Right ventricle myocardium inferior (tissue), 1 donor: ENCODE measurements around the gene COL10A1. TPM values are rescaled to one million over a fixed set of nuclear protein-coding genes. Genes with fewer than 3 reads are reported as not detected.
"Not testable (repeated sequence)": the region's sequence is repeated elsewhere in the genome, so short reads cannot be mapped to it uniquely, and the experiment has no call there.

Experiments used
- ATAC-seq: fragments of 200-7000 bp; cut with Tn5 transposase; one replicate; pipeline ENCODE4 v1.9.1; 2020; ENCODE audit warnings: mild to moderate bottlenecking, moderate library complexity
- DNase-seq: peaks from one replicate; pipeline ENCODE4 v3.0.0; 2021; ENCODE audit errors: missing footprints
- intact Hi-C: fragments of 100-400 bp; cut with DNase I; formaldehyde crosslinking; loops from one replicate; pipeline ENCODE4 v1.11.0; 2022
- total RNA-seq: library from RNA; stranded (reverse); fragmentation: NEBNext Ultra II Directional; extraction: Animal tissue kit (Norgen Biotek cat#: 25700); gene quantifications from one replicate; pipeline ENCODE4 v1.2.1, GENCODE V29; 2021
- donor health status: DM: no; HTN: yes; CAD: no; lungs with severe emphysema.

COL10A1 gene
- total RNA-seq, 1 donor from 2014 or later, result not detected

GRCh38 chr6:116096048-116096759 lies 29.7 kb downstream of the COL10A1 start:
- intact Hi-C loops, DNase-seq, ATAC-seq: not testable (repeated sequence)

GRCh38 chr6:116094041-116094440 lies 31.9 kb downstream of the COL10A1 start:
- ATAC-seq (no peak), DNase-seq (no peak)
- intact Hi-C loops, result no loop called here

- DNase-seq, result no peak
- no peak for ATAC-seq
- intact Hi-C loops, result no loop called here
These were observed 35.7 kb downstream of the COL10A1 start for GRCh38 chr6:116090251-116090650.

DNA sequence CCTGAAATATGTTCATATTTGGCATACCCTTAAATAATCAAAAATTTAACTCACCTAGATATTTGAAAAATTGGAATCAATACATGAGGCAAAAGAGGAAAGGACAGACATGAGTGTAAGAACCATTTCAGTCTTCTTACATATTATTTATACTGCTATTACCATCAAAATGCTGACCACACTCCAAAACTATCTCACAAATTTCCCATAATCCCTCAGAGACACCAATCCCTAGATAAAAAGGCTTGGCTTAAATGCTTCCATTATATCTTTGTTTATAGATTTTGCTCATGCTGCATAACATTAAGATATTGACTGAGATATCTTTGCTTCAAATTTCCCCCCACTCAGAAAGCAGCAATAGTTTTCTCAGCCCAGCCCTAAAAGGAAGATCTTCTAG lies 37.0 kb downstream of the COL10A1 start:
- intact Hi-C loops, result no loop called here
- DNase-seq, result no peak
- ATAC-seq, result no peak

GRCh38 chr6:116087437-116088027 lies 38.4 kb downstream of the COL10A1 start:
- ATAC-seq, result no peak
- intact Hi-C loops, result no loop called here
- no peak for DNase-seq

GRCh38 chr6:116084284-116084683 lies 41.6 kb downstream of the COL10A1 start:
- ATAC-seq (no peak), DNase-seq (no peak)
- intact Hi-C loops, result no loop called here

- no peak for ATAC-seq
- intact Hi-C loops, result no loop called here
- no peak for DNase-seq
These were observed 42.9 kb downstream of the COL10A1 start for GRCh38 chr6:116083052-116083451.

DNA sequence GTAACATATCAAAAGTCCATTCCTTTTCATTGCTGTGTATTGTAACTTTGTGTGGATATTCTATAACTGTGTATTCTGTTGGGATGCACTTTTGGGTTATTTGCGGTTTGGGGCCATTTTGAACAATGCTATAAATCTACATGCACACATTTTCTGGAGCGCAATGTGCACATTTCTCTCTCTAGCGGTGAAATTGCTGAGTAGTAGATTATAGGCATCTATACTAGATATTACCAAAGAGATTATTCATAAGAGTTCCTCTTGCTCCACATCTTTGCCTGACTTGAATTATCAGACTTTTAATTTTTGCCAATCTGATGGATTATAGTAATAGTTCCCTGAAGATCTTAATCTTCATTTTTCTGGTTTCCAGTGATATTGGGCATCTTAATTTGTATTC lies 47.0 kb downstream of the COL10A1 start:
- DNase-seq (no peak), ATAC-seq (no peak)
- intact Hi-C loops, result no loop called here

DNA sequence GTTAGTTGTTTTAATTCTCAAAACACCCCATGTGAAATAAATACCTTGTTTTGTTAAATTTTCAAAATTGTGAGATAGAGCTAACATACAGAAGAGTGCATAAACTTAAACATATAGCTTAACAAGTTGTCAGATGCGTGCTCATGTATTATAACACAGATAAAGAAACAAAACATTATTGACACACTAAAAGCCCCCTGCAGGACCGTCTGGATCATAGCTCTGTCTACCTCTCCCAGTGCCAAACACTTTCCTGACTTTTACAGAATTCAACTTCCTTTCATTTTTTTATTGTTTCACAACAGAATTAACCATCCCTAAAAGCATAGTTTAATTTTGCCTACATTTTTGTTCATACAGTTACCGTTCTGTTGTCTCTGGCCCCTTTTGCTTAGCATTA lies 47.4 kb downstream of the COL10A1 start:
- no peak for ATAC-seq
- intact Hi-C loops, result no loop called here
- no peak for DNase-seq

DNA sequence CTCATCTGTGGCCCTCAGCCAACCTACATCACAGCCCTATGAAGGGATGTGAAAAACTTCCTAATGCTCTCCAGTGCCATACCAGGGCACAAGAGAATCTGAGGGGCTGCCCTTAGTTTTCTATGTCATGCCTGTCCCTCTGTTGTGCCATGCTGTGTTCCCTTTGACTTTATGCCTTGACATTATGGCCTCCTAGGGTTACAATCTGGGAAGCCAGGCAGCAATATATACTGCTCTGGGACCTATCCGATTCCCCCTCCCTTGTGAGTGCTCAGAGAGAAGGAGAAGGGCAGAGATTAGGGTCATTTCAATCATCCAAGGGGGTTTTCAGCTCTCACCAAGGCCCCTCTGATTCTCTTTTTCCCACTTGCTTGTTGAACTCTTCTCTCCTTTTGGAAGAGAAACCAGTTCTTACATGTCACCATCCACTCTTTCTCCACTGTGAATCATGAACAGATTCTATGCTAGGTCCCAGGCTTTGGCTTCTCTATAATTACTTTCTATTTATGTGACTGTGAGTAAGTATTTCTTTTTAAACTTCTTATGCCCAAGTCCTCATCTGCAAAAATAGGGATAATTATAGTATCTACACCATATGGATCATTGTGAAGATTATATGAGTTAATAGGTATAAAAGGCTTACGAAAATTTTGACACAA lies 51.1 kb downstream of the COL10A1 start:
- DNase-seq, result no peak
- intact Hi-C loops, result no loop called here
- ATAC-seq, result no peak

DNA sequence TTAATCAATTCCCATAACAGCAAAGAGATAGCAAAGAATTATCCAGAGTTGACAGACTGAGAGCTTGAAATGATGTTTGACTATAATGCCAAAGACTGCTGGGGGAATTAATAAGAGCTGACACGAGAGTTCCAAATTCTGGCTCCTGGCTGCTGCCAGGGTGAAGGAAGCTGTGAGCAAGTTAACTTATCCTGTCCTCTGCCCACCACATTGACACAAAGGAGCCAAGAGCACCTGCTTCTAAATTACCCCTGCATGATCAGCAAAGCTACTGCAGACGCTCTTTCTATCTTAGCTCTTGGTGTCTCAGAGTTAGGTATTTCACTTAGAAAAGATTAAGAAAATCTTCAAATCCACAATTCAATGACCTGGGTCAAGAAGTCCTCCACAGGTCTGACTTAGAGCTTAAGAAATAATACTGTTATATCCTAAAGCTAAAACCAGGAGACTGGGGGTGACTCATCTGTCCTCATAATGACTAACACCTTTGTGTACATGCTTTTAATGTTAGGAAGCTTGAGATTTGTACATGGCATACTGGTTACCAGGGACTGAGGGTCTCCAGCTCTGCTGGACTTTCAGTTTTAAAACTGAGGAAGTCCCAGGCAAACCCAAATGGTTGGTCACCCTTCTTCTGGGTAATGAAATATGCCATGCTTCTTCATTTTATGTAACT lies 52.0 kb downstream of the COL10A1 start:
- intact Hi-C loops, result no loop called here
- no peak for ATAC-seq
- no peak for DNase-seq

- no peak for ATAC-seq
- no peak for DNase-seq
- intact Hi-C loops, result no loop called here
These were observed 53.6 kb downstream of the COL10A1 start for GRCh38 chr6:116072368-116072767.

- intact Hi-C loops, result no loop called here
- DNase-seq, result no peak
- no peak for ATAC-seq
These were observed 55.1 kb downstream of the COL10A1 start for GRCh38 chr6:116070616-116071389.

- intact Hi-C loops, result no loop called here
- DNase-seq (no peak), ATAC-seq (no peak)
These were observed 55.8 kb downstream of the COL10A1 start for GRCh38 chr6:116070101-116070500.

Other genes with a start within 250 kb of the COL10A1 start
- 7.3 TPM for gene FRK, start 65.2 kb downstream of the COL10A1 start, total RNA-seq
- 49.9 TPM for gene NT5DC1, start 25.3 kb downstream of the COL10A1 start, total RNA-seq
- 27.4 TPM for gene TSPYL4, start 127.9 kb upstream of the COL10A1 start, total RNA-seq
- 80.6 TPM for gene TSPYL1, start 153.8 kb upstream of the COL10A1 start, total RNA-seq
- 11.6 TPM for gene DSE, start 244.8 kb upstream of the COL10A1 start, total RNA-seq